Glomerular endothelial cell (primary cell): ENCODE measurements around the gene E2F4. TPM values are rescaled to one million over a fixed set of nuclear protein-coding genes. Genes with fewer than 3 reads are reported as not detected.

Source experiments
- DNase-seq: peaks from one replicate; pipeline ENCODE4 v3.0.0-alpha.2; 2011; ENCODE audit warnings: low read depth, low spot score; ENCODE audit errors: extremely low read depth
- total RNA-seq: library from RNA; depleted of rRNA; stranded (reverse); fragments of >200 nt; gene quantifications from 2 replicates; pipeline ENCODE4 v1.2.3, GENCODE V29; 2015

E2F4 gene, protein sequence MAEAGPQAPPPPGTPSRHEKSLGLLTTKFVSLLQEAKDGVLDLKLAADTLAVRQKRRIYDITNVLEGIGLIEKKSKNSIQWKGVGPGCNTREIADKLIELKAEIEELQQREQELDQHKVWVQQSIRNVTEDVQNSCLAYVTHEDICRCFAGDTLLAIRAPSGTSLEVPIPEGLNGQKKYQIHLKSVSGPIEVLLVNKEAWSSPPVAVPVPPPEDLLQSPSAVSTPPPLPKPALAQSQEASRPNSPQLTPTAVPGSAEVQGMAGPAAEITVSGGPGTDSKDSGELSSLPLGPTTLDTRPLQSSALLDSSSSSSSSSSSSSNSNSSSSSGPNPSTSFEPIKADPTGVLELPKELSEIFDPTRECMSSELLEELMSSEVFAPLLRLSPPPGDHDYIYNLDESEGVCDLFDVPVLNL
- 78.3 and 122 TPM in 2 replicates for total RNA-seq

DNA sequence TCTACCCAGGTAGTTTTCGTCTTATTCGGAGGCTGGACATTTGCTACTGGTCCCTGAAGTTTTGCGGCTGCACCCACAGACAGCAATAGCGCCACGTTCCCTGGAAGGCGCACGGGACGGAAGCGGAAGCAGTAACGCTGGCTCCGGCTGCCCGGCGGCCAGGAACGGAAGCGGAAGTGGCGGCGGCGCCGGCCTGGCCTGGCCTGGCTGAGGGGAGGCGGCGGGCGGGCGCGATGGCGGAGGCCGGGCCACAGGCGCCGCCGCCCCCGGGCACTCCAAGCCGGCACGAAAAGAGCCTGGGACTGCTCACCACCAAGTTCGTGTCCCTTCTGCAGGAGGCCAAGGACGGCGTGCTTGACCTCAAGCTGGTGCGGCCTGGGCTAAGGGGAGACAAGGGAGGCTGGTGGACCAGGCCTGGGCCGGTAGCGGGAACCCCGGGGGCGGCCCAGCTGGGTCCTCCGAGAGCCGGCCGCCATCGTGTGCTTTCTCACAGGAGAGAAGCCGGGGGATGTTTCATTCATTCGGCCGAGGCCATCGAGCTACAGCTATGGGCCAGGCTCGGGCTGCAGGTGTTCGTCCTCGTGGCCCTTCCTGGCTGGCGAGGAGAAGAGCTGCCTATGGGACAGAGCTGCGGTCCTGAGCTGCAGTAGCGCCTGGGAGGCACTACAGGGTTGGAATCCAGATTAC is at the start of gene E2F4:
TSS of gene E2F4 (plus strand) at position 161 of the 687 bp plus-strand sequence. CDS start at position 234, 73 bp downstream.
- no peak for DNase-seq

DNA sequence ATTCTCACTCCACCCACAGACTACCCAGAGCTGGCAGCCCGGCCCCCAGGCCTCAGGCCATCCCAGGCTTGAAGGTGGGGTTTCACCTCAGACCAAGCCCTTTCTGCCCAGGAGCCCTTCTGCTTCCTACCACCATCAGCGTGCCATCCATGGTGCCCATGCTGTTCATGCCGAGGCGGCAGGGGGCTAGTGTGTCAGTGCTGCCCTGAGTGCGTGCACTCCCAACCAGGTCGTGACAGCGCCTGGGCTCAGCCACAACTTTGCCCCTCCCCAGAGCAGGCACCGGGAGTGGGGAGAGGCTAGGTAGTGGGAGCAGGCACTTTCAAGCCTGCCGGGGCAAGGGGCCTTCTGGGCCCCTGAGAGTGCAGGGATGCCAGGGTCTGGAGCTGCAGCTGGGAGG is 49.6 kb upstream of the E2F4 start:
- DNase-seq: no peak

DNA sequence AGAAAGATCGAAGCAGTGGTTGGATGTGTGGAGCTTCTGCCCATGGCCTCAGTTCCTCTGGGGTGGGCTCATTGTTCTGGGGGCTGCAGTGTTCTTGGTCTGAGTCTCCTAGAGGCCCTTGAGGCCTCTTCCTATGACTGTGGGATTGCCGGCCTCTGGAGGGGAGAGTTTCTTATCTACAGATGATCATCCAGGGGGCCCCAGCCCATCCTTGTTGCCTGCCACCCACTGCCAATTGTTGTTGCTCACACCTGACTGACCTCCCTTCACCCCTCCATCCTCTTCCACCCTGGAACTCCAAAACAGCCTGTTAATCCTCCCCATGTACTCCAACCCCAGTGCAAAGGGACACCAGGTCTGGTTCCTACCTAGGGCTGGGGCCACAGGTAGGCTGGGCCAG is 47.0 kb upstream of the E2F4 start:
- DNase-seq: no peak

DNA sequence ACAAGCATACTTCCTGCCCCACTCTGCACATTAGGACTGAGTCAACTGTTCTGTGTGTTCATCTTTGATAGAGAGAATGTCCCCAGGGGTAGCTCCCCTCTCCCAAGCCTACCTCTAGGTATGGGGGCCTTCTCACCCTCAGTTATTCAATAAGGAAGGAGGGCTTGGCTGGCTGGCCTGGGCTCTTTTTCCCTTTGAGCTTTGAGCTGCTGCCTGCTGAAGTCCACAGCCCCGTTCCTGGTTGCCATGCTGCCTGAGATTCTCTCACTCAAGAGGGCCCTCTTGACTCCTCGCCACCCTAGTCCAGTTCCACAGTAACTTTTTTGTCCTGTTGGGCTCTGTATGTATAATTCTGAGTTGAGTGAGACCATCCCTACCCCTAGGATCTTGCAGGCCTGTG is 46.2 kb upstream of the E2F4 start:
- DNase-seq: no peak

DNA sequence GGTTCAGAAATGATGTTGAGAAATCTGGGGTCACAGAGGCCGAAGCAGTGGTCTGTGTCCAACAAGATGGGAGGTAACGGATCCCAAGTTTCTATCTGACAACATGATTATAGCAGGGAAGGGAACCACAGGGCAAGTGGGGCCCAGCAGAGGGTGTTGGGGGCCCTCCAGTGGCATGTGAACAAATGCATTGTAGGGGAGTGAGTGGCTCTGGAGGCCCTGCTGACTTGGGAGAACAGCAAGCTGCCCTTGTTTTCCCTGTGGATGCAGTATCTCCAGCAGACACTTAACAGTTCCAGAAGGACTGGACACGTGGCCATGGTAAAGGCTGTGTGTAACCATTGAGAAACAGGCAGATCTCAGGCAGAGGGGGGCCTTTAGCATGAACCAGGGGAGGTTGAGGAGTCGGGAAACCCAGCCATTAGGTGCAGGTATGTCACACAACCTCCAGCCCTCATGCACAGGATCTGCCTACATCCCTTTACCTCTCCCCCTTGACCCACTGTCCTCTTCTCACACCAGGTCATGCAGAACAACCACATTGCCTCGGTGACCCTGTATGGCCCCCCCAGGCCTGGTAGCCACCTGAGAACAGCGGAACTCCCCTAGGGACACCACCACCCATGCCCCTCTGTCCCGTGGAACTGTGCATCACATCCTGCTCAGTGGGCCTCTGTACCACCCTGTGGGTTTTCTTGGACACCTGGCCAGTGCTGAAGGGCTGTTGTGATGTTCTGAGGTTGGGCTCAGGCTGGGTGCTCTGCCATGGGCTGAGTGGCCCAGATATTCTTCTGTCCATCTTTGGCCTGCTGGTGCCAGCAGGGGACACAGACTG is 45.2 kb upstream of the E2F4 start:
- no peak for DNase-seq

DNA sequence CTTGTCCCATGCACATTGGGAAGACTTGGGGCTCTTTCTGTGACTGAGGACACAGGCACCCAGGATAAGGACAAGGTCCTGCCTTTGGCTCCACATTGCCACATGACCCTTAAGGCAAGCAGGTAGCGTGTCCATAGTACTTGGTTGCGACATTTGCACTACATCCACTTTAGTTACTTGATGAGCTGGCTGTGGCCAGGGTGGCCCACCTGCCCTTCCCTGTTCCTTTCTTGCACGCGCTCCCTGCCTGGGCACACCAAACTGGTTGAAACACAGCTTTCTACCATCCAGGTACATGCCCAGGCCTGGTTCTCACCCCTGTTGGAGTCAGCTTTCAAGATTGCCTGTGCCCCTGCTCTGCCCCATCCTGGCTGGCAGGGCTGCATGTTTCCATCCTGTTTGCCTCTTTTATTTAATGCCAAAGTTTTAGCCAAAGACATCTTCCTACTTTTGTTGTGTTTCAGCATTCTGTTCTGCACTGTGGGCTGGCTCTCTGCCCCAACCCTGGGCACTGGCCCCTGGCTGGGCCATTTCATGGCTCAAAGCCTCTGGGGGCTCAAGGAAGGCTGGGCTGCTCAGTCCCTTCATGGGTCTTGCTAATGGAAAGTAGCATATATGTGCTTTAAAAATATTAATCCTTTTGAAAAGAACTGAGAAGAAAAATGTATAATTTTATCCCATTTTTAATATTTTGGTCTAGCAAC is 44.4 kb upstream of the E2F4 start:
- no peak for DNase-seq

DNA sequence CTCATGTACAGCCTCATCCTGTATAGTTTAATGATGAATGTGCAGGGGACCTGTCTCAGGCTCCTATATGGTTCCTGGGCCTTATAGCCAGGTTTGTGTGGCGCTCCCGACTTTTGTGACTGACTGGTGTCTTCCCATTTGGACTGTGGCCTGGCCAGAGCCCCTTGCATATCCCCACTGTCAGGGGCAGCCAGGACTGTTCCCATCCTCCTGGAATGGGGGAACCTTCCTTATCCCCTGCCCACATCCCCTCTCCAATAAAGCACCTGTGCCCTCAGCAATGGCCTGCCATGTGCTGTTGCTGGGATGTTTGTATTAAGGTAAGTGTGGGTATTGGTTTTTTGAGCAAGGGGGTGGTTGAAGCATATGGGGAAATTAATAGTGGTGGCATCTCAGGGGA is 43.7 kb upstream of the E2F4 start:
- no peak for DNase-seq

DNA sequence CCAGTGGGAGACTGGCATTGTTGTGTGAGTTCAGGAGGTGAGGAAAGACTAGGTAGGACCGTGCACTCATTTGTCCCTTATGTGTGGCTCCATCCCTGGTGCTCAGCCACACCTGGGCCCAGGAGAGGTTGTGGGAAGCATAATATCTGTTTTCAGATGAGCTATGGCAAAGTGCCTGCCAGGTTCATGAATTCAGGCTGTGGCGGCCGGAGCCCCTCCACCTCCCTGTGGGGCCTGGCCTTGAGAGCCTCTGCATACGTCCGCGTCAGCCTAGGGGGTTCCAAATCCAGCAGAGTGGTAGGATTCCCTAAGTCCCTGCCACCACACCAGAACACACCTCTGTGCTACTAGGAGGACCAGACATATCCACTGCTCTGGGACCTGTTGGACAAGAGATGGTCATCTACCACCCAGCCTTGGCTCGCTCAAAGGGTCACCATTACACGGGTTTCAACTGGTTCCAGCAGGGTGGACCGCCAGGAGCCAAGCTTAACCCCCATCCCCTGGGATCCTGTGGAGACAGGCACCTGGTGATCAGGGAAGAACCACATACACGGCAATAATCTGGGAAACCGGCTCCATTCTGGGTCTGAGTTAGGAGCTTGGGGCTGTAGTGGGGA is 43.2 kb upstream of the E2F4 start:
- no peak for DNase-seq

DNA sequence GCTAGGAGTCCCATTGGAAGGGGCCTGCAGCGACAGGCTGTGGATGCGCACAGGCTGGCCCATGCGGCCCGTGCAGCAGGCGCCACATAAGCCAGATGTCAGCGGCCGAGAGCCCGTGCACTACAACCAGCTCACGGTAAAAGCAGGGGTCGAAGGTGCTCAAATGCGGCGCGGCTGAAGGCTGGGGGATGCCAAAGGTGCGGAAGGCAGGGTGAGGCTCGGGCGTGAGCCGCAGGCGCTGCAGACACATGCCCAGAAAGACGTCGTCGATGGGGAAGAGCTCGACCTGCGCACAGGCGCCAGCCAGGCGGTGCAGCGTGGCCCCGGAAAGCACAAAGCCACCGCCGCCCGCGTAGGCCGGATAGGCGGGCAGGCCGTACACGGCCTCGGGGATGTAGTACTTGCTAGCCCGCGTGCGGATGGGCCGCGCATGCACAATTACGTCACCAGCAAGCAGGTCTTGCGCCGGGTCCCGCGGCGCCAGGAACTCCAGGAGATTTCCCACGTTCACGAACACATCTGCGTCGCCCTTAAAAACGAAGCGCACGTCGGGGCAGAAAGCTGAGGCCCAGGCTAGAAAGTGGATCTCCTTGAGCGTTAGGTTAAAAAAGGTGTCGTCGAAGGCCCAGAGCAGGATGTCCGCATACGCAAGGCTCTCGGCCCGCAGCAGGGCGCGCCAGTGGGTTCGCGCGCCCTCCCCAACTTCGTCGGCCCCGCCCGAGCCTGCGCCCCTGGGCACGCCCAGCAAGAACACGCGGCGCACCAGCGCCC is 42.5 kb upstream of the E2F4 start:
- DNase-seq: no peak

DNA sequence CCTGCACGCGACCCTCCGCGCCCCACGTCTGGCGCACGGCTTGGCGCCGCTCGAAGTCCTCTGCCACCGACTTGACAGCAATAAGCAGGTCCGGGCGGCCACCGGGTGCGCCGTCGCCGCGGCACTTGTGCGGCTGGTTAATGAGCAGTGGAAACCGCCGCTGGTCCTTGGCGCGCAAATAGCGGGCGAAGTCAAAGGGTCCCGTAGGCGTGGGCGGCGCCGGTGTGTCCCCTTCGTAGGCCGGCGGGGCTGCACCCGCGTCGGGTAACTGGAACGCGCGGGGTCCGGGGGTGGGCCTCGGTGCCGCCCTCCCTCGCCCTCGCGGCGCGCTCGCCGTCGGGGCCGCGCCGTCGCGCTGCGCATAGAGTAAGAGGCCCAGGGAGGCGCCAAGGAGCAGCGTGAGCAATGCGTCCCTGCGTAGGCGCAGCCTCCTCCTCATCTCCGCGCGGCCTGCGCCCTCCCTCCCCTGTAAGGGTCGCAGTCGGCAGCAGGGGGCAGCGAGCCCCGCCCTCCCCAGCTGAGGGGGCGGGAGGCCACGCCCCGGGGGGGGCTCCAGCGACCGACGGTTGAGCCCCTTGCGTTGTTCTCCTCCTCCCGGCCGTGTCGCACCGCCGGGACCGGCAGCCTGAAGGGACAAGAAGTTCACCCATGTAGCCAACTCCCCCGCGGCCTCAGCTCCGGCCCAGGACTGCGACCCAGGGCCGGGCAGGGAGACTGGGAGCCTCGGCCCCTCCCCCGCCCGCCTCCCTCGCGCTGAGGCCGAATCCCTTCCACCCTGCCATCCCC is 41.7 kb upstream of the E2F4 start:
- DNase-seq: no peak

DNA sequence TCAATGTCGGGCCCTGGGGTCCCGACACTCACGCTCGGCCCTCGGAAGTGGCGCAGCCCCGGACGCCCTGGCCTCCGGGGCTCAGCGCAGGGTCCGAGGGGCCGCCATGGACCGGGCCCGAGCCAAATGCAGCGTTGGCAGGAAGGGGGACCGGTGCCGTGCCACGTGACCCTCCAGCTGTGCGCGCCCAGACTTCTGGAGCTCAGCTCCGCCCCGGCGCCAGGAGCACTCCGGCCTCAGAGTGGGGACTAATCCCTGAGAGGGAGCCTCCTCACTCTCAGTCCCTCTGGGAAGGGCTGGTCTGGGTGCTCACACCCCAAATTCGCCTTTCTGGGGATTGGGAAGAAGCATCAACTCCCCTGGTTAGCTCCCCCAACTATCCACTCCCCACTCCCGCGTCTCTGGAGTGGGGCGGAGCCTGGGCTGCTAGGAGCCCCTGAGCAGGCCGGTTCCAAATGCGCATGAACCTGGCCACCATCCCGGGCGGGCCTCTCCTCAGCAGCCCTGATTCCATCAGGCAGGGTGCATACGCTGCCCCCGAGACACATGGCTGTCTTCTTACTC is 41.0 kb upstream of the E2F4 start, which contains the start of gene B3GNT9:
TSS of gene B3GNT9 (minus strand) at position 166 of the 564 bp plus-strand sequence. CDS start 513 bp downstream, outside the sequence.
- no peak for DNase-seq

DNA sequence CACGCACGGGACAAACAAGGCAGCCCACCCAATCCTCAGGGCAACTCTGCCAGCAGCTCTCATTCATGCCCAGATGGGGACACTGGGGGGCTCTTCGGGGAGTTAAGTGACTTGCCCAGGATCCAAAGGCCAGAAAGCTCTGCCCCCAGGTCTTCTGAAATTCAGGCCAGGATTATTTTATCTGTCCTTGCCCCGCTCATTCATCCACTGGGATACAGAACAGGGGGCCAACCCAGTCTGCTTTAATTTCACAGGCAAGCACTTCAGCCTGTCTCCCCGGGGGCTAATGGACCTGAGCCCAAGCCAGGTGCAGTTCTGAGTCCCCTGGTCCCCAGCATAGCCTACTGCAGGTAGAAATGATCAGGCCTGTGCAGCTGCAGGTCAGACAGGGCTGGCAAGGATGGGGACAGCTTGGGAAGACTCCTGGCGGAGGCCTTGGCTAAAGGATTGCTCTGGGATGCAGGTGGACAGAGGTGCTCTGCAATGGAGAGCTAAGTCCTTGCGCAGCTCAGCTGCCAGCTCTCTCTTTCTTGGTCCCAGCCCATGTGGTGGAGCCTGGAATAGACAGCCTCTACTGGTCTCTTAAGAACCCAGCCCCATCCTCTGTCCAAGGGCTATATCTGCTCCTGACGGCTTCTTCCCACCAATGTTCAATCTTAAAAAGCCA is 40.4 kb upstream of the E2F4 start:
- no peak for DNase-seq

DNA sequence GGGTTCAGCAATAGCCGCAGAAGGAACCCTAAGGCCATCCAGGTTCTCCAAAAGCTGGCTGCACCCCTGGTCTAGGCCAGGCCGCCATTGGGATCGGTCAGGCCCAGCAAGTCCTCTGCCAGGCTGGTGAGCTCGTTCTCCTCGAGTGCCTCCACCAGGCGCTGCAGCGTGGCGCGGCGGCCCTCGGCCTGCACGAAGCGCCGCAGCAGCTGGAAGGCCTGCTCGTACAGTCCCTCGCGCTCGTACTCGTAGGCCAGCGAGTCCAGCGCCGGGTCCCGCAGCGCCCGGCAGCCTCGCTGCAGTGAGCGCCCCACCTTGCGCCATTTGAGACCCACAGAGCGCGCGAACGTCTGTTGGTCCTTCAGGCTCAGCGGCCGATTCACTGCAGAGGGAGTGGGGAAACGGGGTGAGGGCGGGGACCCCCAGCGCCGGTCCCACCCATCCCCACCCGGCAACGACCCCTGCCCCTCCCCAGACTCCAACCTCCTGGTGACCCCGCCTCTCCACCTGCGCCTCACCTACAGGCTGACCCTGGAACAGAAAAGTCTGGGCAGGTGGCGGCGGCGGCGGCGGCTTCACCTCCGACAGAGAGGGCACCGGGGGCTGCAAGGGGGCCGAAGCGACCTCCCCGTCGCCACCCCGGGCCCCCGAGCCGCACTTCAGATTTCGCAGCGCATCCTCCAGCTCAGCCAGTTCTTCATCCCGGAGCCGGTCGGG is 37.2 kb upstream of the E2F4 start:
- DNase-seq: no peak

DNA sequence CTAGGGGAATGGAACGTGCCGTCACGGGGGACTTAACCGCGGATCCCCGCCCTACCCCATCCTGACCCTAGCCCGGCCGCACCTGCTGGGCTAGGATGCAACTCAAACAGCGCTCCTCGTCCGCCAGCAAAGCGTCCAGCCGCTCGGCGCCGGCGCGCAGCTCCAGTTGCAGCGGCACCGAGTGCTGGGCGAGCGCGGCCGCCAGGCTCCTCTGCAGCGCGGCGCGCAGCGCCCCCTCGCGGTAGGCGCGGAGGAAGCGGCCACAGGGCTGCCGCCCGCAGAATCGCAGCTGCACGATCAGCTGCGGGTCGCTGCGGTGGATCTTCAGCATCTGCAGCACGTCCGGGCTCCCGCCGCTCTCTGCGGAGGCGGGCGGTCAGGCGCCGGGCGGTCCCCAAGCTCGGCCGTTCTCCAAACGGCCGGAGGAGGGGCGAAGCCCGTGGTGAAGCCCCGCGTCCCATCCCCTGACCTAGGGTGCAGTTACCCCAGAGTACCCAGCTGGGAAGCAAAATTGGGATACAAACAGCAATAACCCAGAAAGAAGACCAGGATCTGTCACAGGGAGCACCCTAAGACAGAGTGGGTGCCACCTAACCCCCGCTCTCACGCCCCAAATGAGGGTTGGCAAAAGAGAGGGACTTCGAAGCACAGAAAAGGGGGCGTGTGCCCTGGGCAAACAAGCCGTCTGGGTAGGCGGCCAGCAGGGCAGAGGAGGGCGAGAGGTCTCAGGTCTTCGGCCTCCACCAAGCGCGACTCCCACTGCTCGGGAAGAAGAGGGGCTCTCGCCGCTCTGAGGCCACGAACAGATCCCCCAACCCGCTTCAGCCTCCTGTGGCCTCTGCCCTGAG is 36.4 kb upstream of the E2F4 start:
- no peak for DNase-seq

DNA sequence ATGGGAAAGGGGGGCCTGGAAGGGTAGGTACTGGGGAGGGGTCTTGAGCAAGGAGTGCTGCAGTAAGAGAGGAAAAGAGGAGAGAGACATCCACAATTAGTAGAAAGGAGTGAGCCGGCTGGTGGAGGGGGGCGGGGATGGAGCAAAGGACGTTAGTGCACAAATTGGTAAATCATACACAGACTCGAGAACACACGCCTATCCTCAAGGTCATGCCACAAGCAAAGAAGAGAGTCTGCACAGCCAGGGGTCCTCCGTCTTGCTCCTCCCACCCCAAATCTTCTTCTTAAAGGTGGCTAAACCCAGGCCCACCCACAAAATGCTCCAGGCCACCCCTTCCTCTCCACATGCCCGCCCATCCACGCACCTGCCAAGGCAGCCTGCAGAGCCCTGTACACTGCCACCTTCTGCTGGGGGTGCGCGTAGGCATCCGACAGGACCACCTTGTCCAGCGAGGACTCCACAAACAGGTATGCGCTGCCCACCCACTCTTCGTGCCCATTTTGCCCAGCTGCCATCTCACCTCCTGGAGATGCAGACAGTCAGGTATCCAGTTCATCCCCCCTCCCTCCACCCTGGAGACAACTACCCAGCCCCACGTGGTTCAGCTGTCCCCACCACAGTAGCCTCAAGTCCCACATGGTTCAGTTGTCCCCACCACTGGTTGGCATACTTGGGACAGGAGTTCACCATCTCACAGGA is 35.7 kb upstream of the E2F4 start:
- DNase-seq: no peak
